NCI-H2196 treated with DMSO at 0.1 percent for 48 hours (cell line): ENCODE measurements around the gene USH2A.
"Not testable (repeated sequence)": the region's sequence is repeated elsewhere in the genome, so short reads cannot be mapped to it uniquely, and the experiment has no call there.

ENCODE experiments used
- DNase-seq: peaks from one replicate; lab custom pipeline; 2025; ENCODE audit not compliant: unreplicated experiment; lab: John Stamatoyannopoulos, UW

USH2A gene

DNA sequence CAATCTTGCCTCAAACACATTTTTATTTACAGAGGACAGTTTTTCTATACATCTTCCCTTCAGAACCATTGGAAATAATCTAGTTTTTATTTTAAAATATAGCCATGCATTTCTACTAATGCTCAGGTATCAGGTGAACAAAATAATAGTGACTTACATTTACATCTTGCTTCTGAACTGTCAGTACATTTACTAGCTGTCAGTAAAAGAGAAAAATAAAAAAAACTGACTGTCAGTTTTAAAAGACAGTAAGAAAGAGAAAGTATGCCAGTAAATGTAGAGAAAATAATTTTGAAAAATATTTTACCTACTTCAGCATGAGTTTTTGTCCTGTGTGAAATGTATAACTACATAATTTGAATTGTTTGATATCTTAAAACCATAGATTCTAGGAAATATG is 33.5 kb downstream of the USH2A start:
- DNase-seq: no peak

DNA sequence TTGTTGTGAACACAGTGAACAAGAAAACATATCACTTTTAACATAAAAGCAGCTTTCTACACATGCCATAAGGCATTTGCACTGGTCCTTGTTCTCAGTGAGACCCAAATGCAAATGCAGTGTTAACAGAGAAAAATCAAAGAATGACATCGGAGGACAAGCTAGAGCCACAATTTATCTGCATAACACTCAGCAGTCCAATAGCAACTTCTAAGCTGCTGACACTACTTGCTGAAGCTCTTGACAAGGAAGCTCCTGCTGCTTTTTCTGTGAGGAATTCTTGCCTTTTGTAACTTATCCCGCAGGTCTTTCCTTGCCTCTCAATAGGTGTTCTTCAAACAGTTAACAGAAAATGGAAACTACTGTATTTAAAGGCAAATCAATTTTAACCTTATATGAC is 34.7 kb downstream of the USH2A start:
- no peak for DNase-seq

DNA sequence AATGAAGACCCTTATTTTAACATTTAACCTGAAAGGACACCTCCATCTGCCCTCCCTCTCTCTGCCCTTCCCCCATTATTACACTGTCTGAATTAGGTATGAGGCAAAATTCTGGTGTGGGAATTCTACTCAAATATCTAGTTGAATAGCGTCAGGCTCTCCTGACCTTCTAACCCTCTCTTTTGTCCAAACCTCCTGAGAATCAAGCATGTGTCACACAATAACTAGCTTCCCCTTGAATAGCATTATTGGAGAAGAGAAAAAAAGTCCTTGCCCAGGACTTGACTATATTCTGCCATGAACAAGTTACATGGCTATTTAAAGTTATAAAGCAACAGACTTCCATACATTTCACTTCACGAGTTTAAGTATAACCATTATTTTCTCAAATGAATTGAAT is 35.5 kb downstream of the USH2A start:
- DNase-seq: no peak

GRCh38 chr1:216379441-216379840 is 43.8 kb downstream of the USH2A start:
- DNase-seq: no peak

DNA sequence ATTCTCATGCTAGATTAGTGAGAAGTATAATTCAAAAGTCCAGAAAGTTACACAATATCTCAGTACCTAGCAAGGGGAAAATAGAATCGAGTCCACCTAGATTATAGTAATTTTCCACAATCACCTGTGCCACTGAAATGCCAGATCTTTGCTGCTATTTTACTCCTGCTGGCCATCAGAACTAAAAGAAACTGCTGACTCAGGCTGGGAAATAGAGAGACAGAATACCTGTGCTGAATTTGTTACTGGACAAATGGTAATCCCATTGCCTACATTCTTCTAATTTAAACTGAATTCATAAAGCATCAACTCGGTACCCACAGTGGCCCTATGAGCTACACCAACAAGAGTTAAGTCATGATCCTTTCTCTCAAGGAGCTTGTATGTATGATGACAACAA is 55.0 kb downstream of the USH2A start:
- no peak for DNase-seq

GRCh38 chr1:216366979-216367378 is 56.3 kb downstream of the USH2A start:
- no peak for DNase-seq

GRCh38 chr1:216356945-216357344 is 66.3 kb downstream of the USH2A start:
- no peak for DNase-seq

GRCh38 chr1:216350186-216350585 is 73.1 kb downstream of the USH2A start:
- no peak for DNase-seq

DNA sequence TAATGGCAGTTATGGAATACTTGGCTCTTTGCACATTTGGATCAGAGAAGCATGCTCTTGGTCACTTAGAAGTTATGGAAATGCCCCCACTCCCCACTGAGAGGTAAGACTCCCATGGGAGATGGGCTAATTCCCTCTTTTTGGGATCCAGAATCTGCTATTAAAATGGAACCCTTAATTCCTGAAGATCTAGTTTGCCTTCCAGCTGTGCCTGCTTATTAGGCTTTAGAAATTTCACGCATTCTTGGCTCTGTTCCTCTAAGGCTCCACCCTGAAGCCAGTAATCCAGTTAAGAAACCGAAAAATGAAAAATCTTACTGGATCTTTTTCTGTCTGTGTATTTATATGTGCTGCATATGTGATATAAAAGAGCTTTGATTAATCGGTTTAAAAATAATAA is 76.7 kb downstream of the USH2A start:
- DNase-seq: no peak

DNA sequence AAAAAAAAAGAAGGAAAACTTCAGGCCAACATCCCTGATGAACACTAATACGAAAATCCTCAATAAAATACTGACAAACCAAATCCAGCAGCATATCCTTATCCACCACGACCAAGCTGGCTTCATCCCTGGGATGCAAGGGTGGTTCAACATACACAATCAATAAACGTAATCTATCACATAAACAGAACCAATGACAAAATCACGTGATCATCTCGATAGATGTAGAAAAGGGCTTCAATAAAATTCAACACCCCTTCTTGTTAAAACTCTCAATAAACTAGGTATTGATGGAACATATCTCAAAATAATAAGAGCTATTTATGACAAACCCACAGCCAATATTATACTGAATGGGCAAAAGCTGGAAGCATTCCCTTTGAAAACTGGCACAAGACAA is 82.7 kb downstream of the USH2A start:
- not testable (repeated sequence) for DNase-seq

- no peak for DNase-seq
These were observed 90.8 kb downstream of the USH2A start for GRCh38 chr1:216332462-216332861.

DNA sequence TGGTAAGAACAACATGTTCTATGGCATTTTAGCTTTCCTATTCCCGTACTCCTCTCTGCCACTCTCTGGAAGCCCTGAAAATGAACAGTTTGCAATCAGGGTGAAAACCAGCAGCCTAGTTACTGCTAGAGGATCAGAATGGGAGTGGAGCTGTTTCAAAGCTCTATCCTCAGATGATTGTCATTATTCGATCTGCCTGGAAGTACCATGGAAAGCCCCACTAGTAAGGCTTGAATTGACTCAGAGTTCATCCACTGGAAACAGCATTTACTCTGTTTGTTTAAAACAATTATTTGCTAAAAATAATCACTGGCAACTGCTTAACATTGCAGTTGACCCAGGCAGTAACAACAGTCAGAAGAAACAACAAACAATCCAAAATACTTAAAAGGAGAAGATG is 91.2 kb downstream of the USH2A start:
- DNase-seq: no peak

DNA sequence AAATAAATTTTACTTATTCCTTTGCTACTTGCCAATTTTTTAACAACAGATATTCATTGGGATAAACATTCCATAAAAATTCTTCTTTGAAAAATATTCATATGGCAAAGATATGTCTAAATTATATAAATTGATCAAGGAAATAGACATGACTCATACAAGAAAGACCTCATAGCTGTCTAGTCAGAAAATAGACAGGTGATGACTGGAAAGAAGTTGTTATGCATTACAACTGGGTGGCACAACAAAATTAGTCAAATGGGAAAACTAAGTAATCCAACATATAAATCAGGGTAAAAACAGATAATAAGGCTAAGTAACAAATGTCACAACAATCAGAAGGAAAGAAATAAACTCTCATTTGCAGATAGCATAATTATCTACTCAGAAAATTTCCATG is 92.0 kb downstream of the USH2A start:
- DNase-seq: no peak

- no peak for DNase-seq
These were observed 93.0 kb downstream of the USH2A start for GRCh38 chr1:216330262-216330661.

- DNase-seq: no peak
These were observed 97.3 kb downstream of the USH2A start for GRCh38 chr1:216325946-216326345.

DNA sequence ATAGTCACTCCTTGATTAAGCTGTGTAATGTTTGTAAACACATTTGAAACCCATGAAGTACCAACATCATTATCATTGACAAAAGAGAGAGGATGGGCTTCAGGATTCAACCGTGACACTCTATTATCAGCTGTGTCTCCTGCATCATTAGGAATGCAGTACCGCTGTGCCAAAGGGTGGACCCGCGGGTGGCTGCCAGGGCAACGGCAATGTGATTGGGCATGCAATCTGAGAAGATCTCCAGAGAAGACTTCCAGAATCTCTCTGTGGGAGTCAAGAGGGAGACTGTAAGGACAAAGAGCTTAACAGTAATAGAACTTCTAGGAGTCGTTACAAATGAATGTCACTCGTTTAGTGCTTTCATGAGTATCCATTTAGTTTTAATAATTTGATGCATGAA is 97.9 kb downstream of the USH2A start:
- no peak for DNase-seq

DNA sequence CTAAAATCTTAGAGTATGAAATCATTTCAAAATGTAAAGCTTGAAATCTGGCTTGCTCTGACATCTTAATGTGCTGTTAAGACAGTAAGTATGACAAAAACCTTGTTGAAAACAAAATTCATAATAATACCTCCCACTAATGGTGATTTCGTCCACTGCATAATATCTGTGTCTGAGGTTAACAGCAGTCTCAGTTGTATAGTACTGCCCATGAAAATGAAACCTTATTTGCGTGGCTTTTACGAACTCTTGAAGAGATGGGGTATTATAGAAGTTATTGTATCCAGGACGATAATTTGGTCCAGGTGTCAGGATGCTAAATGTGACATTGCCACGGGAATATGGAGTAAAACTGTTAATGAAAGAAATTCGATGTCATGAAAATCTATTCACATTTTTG is 99.9 kb downstream of the USH2A start:
- no peak for DNase-seq

GRCh38 chr1:216314379-216315095 is 108.7 kb downstream of the USH2A start:
- no peak for DNase-seq

DNA sequence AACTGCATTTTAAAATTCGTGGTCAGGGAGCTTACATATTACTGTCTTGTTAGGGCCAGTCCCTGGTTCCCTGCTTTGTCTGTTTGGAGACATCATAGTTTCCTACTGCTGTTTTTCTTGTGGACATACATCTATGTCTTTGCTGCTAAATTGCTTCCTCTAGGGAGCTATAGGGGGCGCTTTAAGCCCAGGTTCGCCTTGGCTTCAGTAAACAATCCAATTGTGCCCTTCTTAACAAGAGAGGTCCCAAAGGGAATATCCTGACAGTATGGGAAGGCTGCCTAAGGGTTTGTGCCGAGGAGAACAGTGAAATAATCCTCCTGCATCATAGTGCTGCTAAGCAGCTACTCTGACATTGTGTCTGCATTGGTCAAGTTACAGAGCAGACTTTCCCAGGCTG is 112.5 kb downstream of the USH2A start:
- peak; percentile 20 for DNase-seq

GRCh38 chr1:216306830-216307229 is 116.4 kb downstream of the USH2A start:
- no peak for DNase-seq

DNA sequence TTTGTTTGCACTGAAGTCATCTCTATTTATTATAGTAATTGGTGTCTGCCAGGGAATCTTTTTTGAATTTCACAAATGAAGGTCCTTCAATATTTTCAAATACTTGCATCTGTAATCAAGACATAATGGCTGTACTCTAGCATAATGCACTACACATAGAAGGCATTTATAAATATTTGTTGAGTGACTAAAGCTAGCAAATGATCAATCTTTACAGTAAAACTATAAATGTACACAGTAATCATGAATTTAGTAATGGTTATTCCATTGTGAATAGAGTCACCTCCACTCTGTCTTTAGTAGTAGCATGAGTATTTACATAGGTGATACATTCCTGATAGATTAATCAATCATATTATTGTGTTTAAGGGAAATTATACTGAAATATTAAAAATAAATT is 119.6 kb downstream of the USH2A start:
- DNase-seq: no peak

DNA sequence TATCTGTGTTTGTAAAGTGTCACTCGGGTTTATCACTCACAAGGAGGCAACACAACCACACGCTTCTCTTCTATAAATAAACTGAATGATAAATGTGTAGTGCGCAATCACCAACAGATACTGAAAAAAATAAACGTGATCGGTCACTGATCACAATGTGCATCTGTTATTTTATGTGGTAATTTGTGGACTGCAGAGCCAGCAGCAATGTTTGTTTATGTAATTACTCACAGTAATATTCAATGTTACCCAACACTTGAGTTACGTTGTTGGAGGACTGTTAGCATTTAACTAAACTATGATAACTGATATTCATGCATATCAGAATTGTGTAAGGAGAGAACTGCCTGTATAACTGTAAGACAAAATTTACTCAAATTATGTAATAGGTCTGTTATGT is 129.6 kb downstream of the USH2A start:
- no peak for DNase-seq

DNA sequence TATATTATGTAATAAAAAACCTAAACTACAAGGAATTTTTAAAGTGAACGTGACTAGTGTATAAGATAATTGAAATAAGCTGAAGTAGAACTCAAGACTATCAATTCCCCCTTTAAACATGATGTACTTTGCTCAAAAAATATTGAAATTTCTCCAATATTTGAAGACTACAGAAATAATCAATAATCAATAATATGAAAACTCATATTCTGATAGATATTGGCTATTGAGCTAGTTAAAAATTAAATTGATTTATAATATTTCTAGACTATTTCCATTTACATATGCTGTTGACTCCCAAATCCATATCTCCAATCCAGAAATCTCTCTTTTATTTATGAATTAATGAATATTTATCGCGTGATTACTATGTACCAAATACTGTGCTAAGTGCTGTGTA is 133.2 kb downstream of the USH2A start:
- no peak for DNase-seq
